NT2/D1 (cell line): ENCODE results near the gene SPACA5.
"Not testable (repeated sequence)": the region's sequence is repeated elsewhere in the genome, so short reads cannot be mapped to it uniquely, and the experiment has no call there.

Experiments
- DNase-seq: peaks from one replicate; pipeline ENCODE4 v3.0.0-alpha.2; 2011; ENCODE audit warnings: low read depth, low spot score
- H3K27me3 ChIP-seq: 2 replicates; pipeline ENCODE4 v1.6.0; 2011; ENCODE audit warnings: mild to moderate bottlenecking; ENCODE audit not compliant: insufficient read length, insufficient read depth
- H3K36me3 ChIP-seq: 2 replicates; pipeline ENCODE4 v1.6.1; 2011; ENCODE audit warnings: mild to moderate bottlenecking, low read length, mixed read lengths; ENCODE audit not compliant: insufficient read depth, insufficient read length
- H3K4me1 ChIP-seq: 2 replicates; pipeline ENCODE4 v1.5.1; 2011; ENCODE audit not compliant: insufficient read depth, insufficient read length
- H3K4me3 ChIP-seq: 2 replicates; pipeline ENCODE4 v1.5.1; 2011; ENCODE audit warnings: low read depth; ENCODE audit not compliant: insufficient read length
- H3K9ac ChIP-seq: 2 replicates; pipeline ENCODE4 v1.6.0; 2011; ENCODE audit warnings: low read depth; ENCODE audit not compliant: insufficient read length
- H3K9me3 ChIP-seq: 2 replicates; pipeline ENCODE4 v1.5.1; 2011; ENCODE audit warnings: mild to moderate bottlenecking, low read length; ENCODE audit not compliant: insufficient read depth
- SUZ12 ChIP-seq: IDR thresholded peaks from 2 replicates; pipeline ENCODE4 v1.6.1; 2011; ENCODE audit not compliant: insufficient read length, insufficient read depth; ENCODE audit errors: extremely low read depth
- YY1 ChIP-seq: IDR thresholded peaks from 2 replicates; pipeline ENCODE4 v1.6.1; 2011; ENCODE audit not compliant: insufficient read length, insufficient read depth
- ZNF274 ChIP-seq: IDR thresholded peaks from 2 replicates; pipeline ENCODE4 v1.6.1; 2011; ENCODE audit warnings: mild to moderate bottlenecking, low read depth, low read length

The SPACA5 gene

GRCh38 chrX:48006688-48007087, at the start of gene SPACA5:
Gene SPACA5 (plus strand): TSS chrX:48006988. CDS start chrX:48007803, 815 bp downstream.
- H3K27me3 ChIP-seq, DNase-seq, H3K9ac ChIP-seq, H3K9me3 ChIP-seq, H3K4me3 ChIP-seq, H3K36me3 ChIP-seq, H3K4me1 ChIP-seq: not testable (repeated sequence)

GRCh38 chrX:47958206-47958605, 48.6 kb upstream of the SPACA5 start:
- H3K9me3 ChIP-seq, H3K4me1 ChIP-seq, H3K9ac ChIP-seq, H3K36me3 ChIP-seq, H3K27me3 ChIP-seq, H3K4me3 ChIP-seq, DNase-seq: not testable (repeated sequence)

- no peaks in the 10 kb centered on the region for H3K27me3 ChIP-seq
- H3K9ac ChIP-seq: no peak overlapping the region
- peaks cover 8% of the 10 kb centered on the region for H3K9me3 ChIP-seq
- H3K4me3 ChIP-seq: no peak overlapping the region
- no peak for TF ChIP-seq SUZ12
- no peaks in the 10 kb centered on the region for H3K4me1 ChIP-seq
- no peaks in the 10 kb centered on the region for H3K36me3 ChIP-seq
- peak; percentile 8 for DNase-seq
Observed at GRCh38 chrX:47958761-47959342, 47.9 kb upstream of the SPACA5 start.

- no peak overlapping the region for H3K9ac ChIP-seq
- no peaks in the 10 kb centered on the region for H3K27me3 ChIP-seq
- H3K4me1 ChIP-seq: no peaks in the 10 kb centered on the region
- no peak for DNase-seq
- H3K4me3 ChIP-seq: no peak overlapping the region
- H3K36me3 ChIP-seq: no peaks in the 10 kb centered on the region
- TF ChIP-seq YY1 (no peak), SUZ12 (no peak), ZNF274 (no peak)
- H3K9me3 ChIP-seq: peaks cover 21% of the 10 kb centered on the region
Observed at GRCh38 chrX:47960406-47960805, 46.4 kb upstream of the SPACA5 start.

GRCh38 chrX:47961830-47962229, 45.0 kb upstream of the SPACA5 start:
- not testable (repeated sequence) for H3K27me3 ChIP-seq, H3K36me3 ChIP-seq, H3K4me1 ChIP-seq, H3K9ac ChIP-seq, H3K4me3 ChIP-seq
- DNase-seq: peak; percentile 13
- peaks cover 28% of the 10 kb centered on the region for H3K9me3 ChIP-seq

GRCh38 chrX:47965526-47965925, 41.3 kb upstream of the SPACA5 start:
- H3K4me1 ChIP-seq, H3K36me3 ChIP-seq, H3K4me3 ChIP-seq, H3K27me3 ChIP-seq, H3K9ac ChIP-seq, DNase-seq: not testable (repeated sequence)
- peaks cover 38% of the 10 kb centered on the region for H3K9me3 ChIP-seq

- Histone ChIP-seq H3K4me1 (no peaks in the 10 kb centered on the region), H3K9ac (no peak overlapping the region), H3K9me3 (peaks cover 60% of the 10 kb centered on the region), H3K4me3 (no peak overlapping the region), H3K36me3 (peaks cover 29% of the 10 kb centered on the region), H3K27me3 (no peaks in the 10 kb centered on the region)
- TF ChIP-seq YY1 (no peak), ZNF274 (no peak), SUZ12 (no peak)
- no peak for DNase-seq
Observed at GRCh38 chrX:47973235-47973634, 33.6 kb upstream of the SPACA5 start.

- peaks cover 80% of the 10 kb centered on the region for H3K9me3 ChIP-seq
- peaks cover 50% of the 10 kb centered on the region for H3K36me3 ChIP-seq
Observed at GRCh38 chrX:47976254-47977151, 30.3 kb upstream of the SPACA5 start.

More at GRCh38 chrX:47976254-47977151, 30.3 kb upstream of the SPACA5 start:
- no peaks in the 10 kb centered on the region for H3K27me3 ChIP-seq
- H3K4me3 ChIP-seq: no peak overlapping the region
- H3K4me1 ChIP-seq: no peaks in the 10 kb centered on the region
- no peak for DNase-seq
- H3K9ac ChIP-seq: no peak overlapping the region
- TF ChIP-seq SUZ12 (no peak), YY1 (no peak), ZNF274 (peak; percentile 95)
